ENCODE results near the gene OLFML1. TPM values are rescaled to one million over a fixed set of nuclear protein-coding genes. Genes with fewer than 3 reads are reported as not detected.

The OLFML1 gene
- total and polyA plus RNA-seq, 10 of the 15 experiments (the other 5 are each of a cell fraction or from before 2014, with no cell fraction given): 0.04 to 0.71 (median 0.21) TPM; not detected in 6

- no peak for TF ChIP-seq E2F4 (IDR thresholded peaks at IDR 0.05; ENCODE audit: low read depth, low read length)
- no peak for TF ChIP-seq FOXM1 (IDR thresholded peaks at IDR 0.05; ENCODE audit: low read depth, low read length)
- no peak for TF ChIP-seq FOS (IDR thresholded peaks at IDR 0.05; ENCODE audit: borderline replicate concordance, extremely low read depth, insufficient read length)
- TF ChIP-seq MXI1 (IDR thresholded peaks at IDR 0.05; ENCODE audit: low read depth, low read length): no peak
- no peak for TF ChIP-seq CREM (IDR thresholded peaks at IDR 0.05; ENCODE audit: low read depth)
- no peak for TF ChIP-seq MEF2A (IDR thresholded peaks at IDR 0.05; ENCODE audit: insufficient read depth, low read depth, low read length)
- no peak for TF ChIP-seq SIX5 (IDR thresholded peaks at IDR 0.05; ENCODE audit: low read depth, low read length, severe bottlenecking)
- no peak for TF ChIP-seq CHD1 (IDR thresholded peaks at IDR 0.05; ENCODE audit: low read depth, low read length)
- no peak for TF ChIP-seq FOXK2 (IDR thresholded peaks at IDR 0.05)
- TF ChIP-seq KLF5 (IDR thresholded peaks at IDR 0.05; ENCODE audit: partially characterized antibody): no peak
- TF ChIP-seq REST (IDR thresholded peaks at IDR 0.05; ENCODE audit: low read depth, low read length): no peak
Observed at GRCh38 chr11:7501251-7501650, 15.9 kb downstream of the OLFML1 start (continued).
